ENCODE results near the gene MICALL2.

The MICALL2 gene

DNA sequence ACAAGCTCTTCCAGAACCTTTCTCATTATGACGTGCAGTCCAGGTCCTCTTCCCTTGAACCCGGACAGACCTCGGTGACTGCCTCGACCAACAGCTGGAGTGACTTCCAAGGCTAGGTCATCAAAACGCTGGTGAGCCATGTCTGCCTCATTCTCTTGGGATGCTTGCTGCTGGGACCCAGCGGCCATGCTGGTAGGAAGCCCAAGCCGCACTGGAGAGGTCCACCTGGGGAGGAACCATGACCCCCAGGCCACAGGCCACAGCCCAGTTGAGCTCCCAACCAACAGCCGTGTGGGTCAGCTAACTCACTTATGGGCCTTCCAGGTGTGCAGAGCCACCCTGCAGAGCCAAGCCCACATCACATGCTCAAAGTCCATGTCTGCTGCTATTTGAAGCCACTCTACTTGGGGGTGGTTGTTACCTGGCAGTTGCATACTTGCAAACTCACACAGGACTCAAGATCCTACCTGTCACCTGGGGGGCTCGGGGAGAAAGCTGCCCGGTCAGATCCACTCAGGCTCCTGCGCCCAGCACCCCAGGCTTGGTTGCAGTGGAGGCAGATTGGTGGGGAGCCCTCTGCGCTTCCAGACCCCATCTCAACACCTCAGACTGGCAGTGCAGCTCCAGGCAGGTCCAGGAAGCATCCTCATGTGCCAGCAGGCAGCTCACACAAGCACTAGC lies 57.0 kb downstream of the MICALL2 start:
- Histone ChIP-seq H3K9me3 (ENCODE audit: control insufficient read depth, low read depth, low read length) (no peaks in the 10 kb centered on the region), H3K27ac (ENCODE audit: low read length) (no peak overlapping the region), H3K4me1 (ENCODE audit: control insufficient read depth, low read depth, low read length) (peaks cover 4% of the 10 kb centered on the region), H3K36me3 (ENCODE audit: control insufficient read depth, low read depth, low read length) (no peaks in the 10 kb centered on the region), H3K9ac (ENCODE audit: low read length) (no peak overlapping the region), H3K27me3 (ENCODE audit: control insufficient read depth, insufficient read depth, low read length) (peaks cover 53% of the 10 kb centered on the region), H3K4me3 (ENCODE audit: low read length) (no peak overlapping the region)

DNA sequence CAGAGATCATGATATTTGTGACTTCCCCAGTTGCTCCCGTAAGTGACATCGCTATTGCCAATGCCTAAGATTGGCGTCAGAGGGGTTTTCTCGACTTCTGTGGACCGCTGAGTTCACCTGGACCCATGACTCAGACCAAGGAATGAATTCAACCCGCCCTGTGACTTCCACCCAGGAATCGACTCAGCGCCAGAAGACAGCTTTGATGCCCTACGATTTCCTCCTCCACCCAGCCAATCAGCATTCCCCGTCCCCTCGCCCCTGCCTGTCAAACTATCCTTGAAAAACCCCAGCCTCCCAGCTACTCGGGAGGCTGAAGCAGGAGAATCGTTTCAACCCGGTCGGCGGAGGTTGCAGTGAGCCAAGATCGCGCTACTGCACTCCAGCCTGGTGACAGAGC lies 58.3 kb downstream of the MICALL2 start:
- Histone ChIP-seq H3K27ac (ENCODE audit: low read length) (no peak overlapping the region), H3K36me3 (ENCODE audit: control insufficient read depth, low read depth, low read length) (no peaks in the 10 kb centered on the region), H3K9me3 (ENCODE audit: control insufficient read depth, low read depth, low read length) (no peaks in the 10 kb centered on the region), H3K9ac (ENCODE audit: low read length) (no peak overlapping the region), H3K4me3 (ENCODE audit: low read length) (no peak overlapping the region), H3K27me3 (ENCODE audit: control insufficient read depth, insufficient read depth, low read length) (peaks cover 53% of the 10 kb centered on the region), H3K4me1 (ENCODE audit: control insufficient read depth, low read depth, low read length) (peaks cover 4% of the 10 kb centered on the region)

DNA sequence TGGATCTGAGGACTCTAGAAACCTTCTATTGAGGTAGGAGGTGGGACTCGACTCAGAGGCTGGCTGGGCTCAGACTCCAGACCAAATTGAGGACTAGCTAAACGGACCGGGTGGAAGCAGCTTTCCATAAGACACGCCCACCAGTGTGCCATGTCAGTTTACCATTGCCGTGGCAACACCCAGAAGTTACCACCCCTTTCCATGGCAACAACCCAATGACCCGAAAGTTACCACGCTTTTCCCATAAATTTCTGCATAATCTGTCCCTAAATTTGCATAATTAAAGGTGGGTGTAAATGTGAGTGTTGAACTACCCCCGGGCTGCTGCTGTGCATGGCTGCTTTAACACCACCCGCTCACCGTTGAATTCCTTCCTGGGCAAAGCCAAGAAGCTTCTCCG lies 58.9 kb downstream of the MICALL2 start:
- no peak overlapping the region for H3K4me3 ChIP-seq (ENCODE audit: low read length)
- peaks cover 4% of the 10 kb centered on the region for H3K4me1 ChIP-seq (ENCODE audit: control insufficient read depth, low read depth, low read length)
- no peak overlapping the region for H3K9ac ChIP-seq (ENCODE audit: low read length)
- peaks cover 51% of the 10 kb centered on the region for H3K27me3 ChIP-seq (ENCODE audit: control insufficient read depth, insufficient read depth, low read length)
- no peaks in the 10 kb centered on the region for H3K36me3 ChIP-seq (ENCODE audit: control insufficient read depth, low read depth, low read length)
- H3K27ac ChIP-seq (ENCODE audit: low read length) = no peak overlapping the region
- H3K9me3 ChIP-seq (ENCODE audit: control insufficient read depth, low read depth, low read length) = no peaks in the 10 kb centered on the region

GRCh38 chr7:1397491-1398327 lies 61.6 kb downstream of the MICALL2 start:
- no peaks in the 10 kb centered on the region for H3K4me1 ChIP-seq (ENCODE audit: control insufficient read depth, low read depth, low read length)
- H3K9ac ChIP-seq (ENCODE audit: low read length) = no peak overlapping the region
- no peaks in the 10 kb centered on the region for H3K36me3 ChIP-seq (ENCODE audit: control insufficient read depth, low read depth, low read length)
- no peak overlapping the region for H3K4me3 ChIP-seq (ENCODE audit: low read length)
- peaks cover 28% of the 10 kb centered on the region for H3K27me3 ChIP-seq (ENCODE audit: control insufficient read depth, insufficient read depth, low read length)
- no peak overlapping the region for H3K27ac ChIP-seq (ENCODE audit: low read length)
- no peaks in the 10 kb centered on the region for H3K9me3 ChIP-seq (ENCODE audit: control insufficient read depth, low read depth, low read length)

DNA sequence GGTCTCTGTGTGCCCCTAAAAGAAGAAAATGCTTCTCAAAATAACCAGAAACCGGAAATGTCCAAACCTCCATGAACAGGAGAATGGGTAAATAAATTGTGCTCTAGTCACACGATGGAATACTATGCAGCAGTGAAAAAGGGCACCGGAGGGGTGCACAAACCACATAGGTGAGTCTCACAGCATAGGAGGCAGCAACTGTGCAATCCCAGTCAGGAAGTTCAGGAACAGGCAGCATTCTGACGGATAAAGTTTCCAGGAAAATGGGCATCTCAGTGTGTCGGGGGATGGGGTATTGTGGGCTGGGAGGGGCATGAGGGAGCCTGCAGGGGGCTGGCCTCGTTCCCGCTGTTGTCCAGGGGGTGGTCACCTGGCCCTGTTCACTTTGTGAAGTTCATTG lies 63.1 kb downstream of the MICALL2 start:
- peaks cover 12% of the 10 kb centered on the region for H3K27me3 ChIP-seq (ENCODE audit: control insufficient read depth, insufficient read depth, low read length)

GRCh38 chr7:1395211-1396070 lies 63.8 kb downstream of the MICALL2 start:
- H3K4me1 ChIP-seq (ENCODE audit: control insufficient read depth, low read depth, low read length) = no peaks in the 10 kb centered on the region

More for the DNA sequence above, 63.1 kb downstream of the MICALL2 start:
- Histone ChIP-seq H3K4me3 (ENCODE audit: low read length) (no peak overlapping the region), H3K9me3 (ENCODE audit: control insufficient read depth, low read depth, low read length) (no peaks in the 10 kb centered on the region), H3K27ac (ENCODE audit: low read length) (no peak overlapping the region), H3K9ac (ENCODE audit: low read length) (no peak overlapping the region), H3K36me3 (ENCODE audit: control insufficient read depth, low read depth, low read length) (no peaks in the 10 kb centered on the region), H3K4me1 (ENCODE audit: control insufficient read depth, low read depth, low read length) (no peaks in the 10 kb centered on the region)

DNA sequence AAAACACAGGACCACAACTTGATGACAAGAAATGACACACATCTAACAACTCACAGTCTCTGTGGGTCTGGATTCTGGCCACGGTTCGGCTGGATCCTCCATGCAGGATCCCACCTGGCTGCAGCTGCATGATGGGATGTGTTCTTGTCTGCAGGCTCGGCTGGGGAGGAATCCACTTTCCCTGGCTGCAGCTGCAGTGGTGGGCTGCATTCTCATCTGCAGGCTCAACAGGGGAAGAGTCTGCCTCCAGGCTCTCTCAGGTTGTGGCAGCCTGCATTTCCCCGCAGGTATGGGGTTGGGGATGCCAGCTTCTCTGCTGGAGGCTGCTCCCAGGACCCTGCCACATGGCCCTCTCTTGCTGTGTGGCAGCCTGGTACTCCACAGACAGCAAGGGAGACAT lies 64.9 kb downstream of the MICALL2 start:
- Histone ChIP-seq H3K9me3 (ENCODE audit: control insufficient read depth, low read depth, low read length) (no peaks in the 10 kb centered on the region), H3K27ac (ENCODE audit: low read length) (no peak overlapping the region), H3K9ac (ENCODE audit: low read length) (no peak overlapping the region), H3K36me3 (ENCODE audit: control insufficient read depth, low read depth, low read length) (no peaks in the 10 kb centered on the region), H3K4me3 (ENCODE audit: low read length) (no peak overlapping the region), H3K4me1 (ENCODE audit: control insufficient read depth, low read depth, low read length) (no peaks in the 10 kb centered on the region), H3K27me3 (ENCODE audit: control insufficient read depth, insufficient read depth, low read length) (no peaks in the 10 kb centered on the region)

More at GRCh38 chr7:1395211-1396070, 63.8 kb downstream of the MICALL2 start:
- Histone ChIP-seq H3K4me3 (ENCODE audit: low read length) (no peak overlapping the region), H3K27me3 (ENCODE audit: control insufficient read depth, insufficient read depth, low read length) (peaks cover 5% of the 10 kb centered on the region), H3K9ac (ENCODE audit: low read length) (no peak overlapping the region), H3K36me3 (ENCODE audit: control insufficient read depth, low read depth, low read length) (no peaks in the 10 kb centered on the region), H3K27ac (ENCODE audit: low read length) (no peak overlapping the region), H3K9me3 (ENCODE audit: control insufficient read depth, low read depth, low read length) (no peaks in the 10 kb centered on the region)

DNA sequence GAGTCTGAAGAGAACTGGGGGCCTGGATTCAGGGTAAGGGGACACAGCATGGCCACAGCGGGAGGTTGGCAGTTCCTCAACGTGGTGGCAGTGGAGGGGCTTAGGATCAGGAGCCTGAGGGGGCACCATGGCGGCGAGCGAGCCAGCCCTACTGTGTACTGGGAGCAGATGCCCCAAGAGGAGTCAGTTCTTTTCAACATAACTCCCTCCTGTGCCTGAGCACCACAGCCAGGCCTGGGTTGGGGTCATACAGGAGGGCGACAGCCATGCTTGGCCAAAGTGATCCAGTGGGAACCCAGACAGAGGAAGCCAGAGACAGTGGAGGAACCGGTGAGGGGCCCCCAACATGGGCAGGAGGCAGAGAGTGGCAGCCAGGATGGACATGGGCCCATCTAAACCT lies 65.8 kb downstream of the MICALL2 start:
- H3K27ac ChIP-seq (ENCODE audit: low read length) = no peak overlapping the region
- no peaks in the 10 kb centered on the region for H3K9me3 ChIP-seq (ENCODE audit: control insufficient read depth, low read depth, low read length)
- H3K36me3 ChIP-seq (ENCODE audit: control insufficient read depth, low read depth, low read length) = no peaks in the 10 kb centered on the region
- no peak overlapping the region for H3K4me3 ChIP-seq (ENCODE audit: low read length)
- H3K27me3 ChIP-seq (ENCODE audit: control insufficient read depth, insufficient read depth, low read length) = no peaks in the 10 kb centered on the region
- no peaks in the 10 kb centered on the region for H3K4me1 ChIP-seq (ENCODE audit: control insufficient read depth, low read depth, low read length)
- H3K9ac ChIP-seq (ENCODE audit: low read length) = no peak overlapping the region

DNA sequence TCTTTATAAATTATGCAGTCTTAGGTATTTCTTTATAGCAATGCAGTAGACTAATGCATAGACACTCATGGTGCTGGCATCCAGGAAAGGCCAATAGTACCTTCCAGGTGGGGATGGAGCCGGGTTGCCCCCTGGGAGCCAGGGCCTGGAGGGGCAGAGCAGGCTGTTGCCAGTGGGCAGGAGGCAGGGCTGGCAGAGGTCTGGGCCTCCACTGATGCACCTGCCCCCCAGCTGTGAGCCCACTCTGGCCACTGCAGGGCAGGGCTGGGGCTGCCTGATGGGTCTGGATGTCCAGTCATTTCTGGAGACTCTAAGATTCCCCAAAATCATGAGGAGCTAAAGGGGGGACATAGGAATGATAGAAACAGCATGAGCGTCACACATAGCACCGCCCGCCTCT lies 66.7 kb downstream of the MICALL2 start:
- Histone ChIP-seq H3K9me3 (ENCODE audit: control insufficient read depth, low read depth, low read length) (no peaks in the 10 kb centered on the region), H3K27ac (ENCODE audit: low read length) (no peak overlapping the region), H3K36me3 (ENCODE audit: control insufficient read depth, low read depth, low read length) (no peaks in the 10 kb centered on the region), H3K27me3 (ENCODE audit: control insufficient read depth, insufficient read depth, low read length) (no peaks in the 10 kb centered on the region), H3K4me3 (ENCODE audit: low read length) (no peak overlapping the region), H3K9ac (ENCODE audit: low read length) (no peak overlapping the region), H3K4me1 (ENCODE audit: control insufficient read depth, low read depth, low read length) (no peaks in the 10 kb centered on the region)

GRCh38 chr7:1391449-1391848 lies 67.8 kb downstream of the MICALL2 start:
- Histone ChIP-seq H3K27me3 (ENCODE audit: control insufficient read depth, insufficient read depth, low read length) (no peaks in the 10 kb centered on the region), H3K36me3 (ENCODE audit: control insufficient read depth, low read depth, low read length) (no peaks in the 10 kb centered on the region)

DNA sequence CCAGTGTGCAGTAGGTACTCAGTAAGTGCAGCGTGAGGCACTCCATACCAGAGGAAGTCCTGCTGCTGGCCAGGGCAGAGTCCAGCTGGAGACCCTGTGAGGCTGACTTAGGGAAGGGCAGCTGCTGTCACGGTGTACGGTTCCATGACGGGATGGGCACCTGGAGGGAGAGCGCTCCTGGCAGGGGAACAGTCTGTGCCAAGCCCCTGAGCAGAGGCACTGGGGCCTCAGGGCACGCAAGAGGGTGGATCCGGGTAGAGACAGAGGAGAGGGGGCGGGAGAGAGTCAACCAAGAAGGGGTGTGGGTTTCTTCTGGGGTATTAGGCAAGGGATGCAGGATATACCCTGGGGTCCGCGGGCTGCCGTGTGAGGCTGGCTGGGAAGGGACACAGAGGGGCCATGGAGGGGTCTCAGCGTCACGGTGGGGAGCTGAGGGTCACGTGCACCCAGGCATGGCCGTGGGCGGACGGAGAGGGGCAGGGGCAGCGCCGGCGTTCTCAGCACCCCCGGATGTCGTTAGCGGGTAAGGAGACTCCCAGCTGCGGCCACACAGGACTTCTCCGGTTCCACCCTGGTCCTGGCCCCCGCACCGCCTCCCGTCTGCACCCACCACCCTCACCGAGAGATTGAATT lies 70.5 kb downstream of the MICALL2 start:
- no peak overlapping the region for H3K9ac ChIP-seq (ENCODE audit: low read length)
- no peak overlapping the region for H3K27ac ChIP-seq (ENCODE audit: low read length)
- no peak overlapping the region for H3K4me3 ChIP-seq (ENCODE audit: low read length)
- no peaks in the 10 kb centered on the region for H3K36me3 ChIP-seq (ENCODE audit: control insufficient read depth, low read depth, low read length)
- no peaks in the 10 kb centered on the region for H3K27me3 ChIP-seq (ENCODE audit: control insufficient read depth, insufficient read depth, low read length)
- no peaks in the 10 kb centered on the region for H3K9me3 ChIP-seq (ENCODE audit: control insufficient read depth, low read depth, low read length)
- no peaks in the 10 kb centered on the region for H3K4me1 ChIP-seq (ENCODE audit: control insufficient read depth, low read depth, low read length)

More at GRCh38 chr7:1391449-1391848, 67.8 kb downstream of the MICALL2 start:
- no peak overlapping the region for H3K4me3 ChIP-seq (ENCODE audit: low read length)
- H3K9me3 ChIP-seq (ENCODE audit: control insufficient read depth, low read depth, low read length) = no peaks in the 10 kb centered on the region
- no peak overlapping the region for H3K27ac ChIP-seq (ENCODE audit: low read length)
- no peak overlapping the region for H3K9ac ChIP-seq (ENCODE audit: low read length)
- H3K4me1 ChIP-seq (ENCODE audit: control insufficient read depth, low read depth, low read length) = no peaks in the 10 kb centered on the region

Measured in iPS-18a (cell line).